H9 (cell line): ENCODE results near the gene PRH1. TPM values are rescaled to one million over a fixed set of nuclear protein-coding genes. Genes with fewer than 3 reads are reported as not detected.

ENCODE experiments used
- DNase-seq: peaks from one replicate; pipeline ENCODE4 v3.0.0-alpha.2; 2017
- H2AFZ ChIP-seq: one replicate; pipeline ENCODE4 v1.6.1; 2013; ENCODE audit warnings: mild to moderate bottlenecking, low read length, control low read depth, moderate library complexity
- H2AK5ac ChIP-seq: 2 replicates; pipeline ENCODE4 v1.6.1; 2013; ENCODE audit warnings: low read length, control low read depth, mixed read lengths; ENCODE audit not compliant: insufficient read length
- H2BK120ac ChIP-seq: one replicate; pipeline ENCODE4 v1.6.1; 2013; ENCODE audit warnings: low read depth, mild to moderate bottlenecking, low read length, control low read depth, inconsistent platforms; ENCODE audit not compliant: poor library complexity, severe bottlenecking
- H2BK12ac ChIP-seq: 2 replicates; pipeline ENCODE4 v1.6.1; 2013; ENCODE audit warnings: low read length, control low read depth, mixed read lengths, low read depth; ENCODE audit not compliant: insufficient read length
- H2BK15ac ChIP-seq: 2 replicates; pipeline ENCODE4 v1.6.1; 2013; ENCODE audit warnings: low read depth, low read length, control low read depth
- H2BK20ac ChIP-seq: one replicate; pipeline ENCODE4 v1.6.1; 2013; ENCODE audit warnings: low read depth, mild to moderate bottlenecking, low read length, control low read depth, inconsistent platforms; ENCODE audit not compliant: poor library complexity, severe bottlenecking
- H2BK5ac ChIP-seq: 2 replicates; pipeline ENCODE4 v1.6.1; 2013; ENCODE audit warnings: low read length, control low read depth, mixed read lengths; ENCODE audit not compliant: insufficient read length
- H3K14ac ChIP-seq: 2 replicates; pipeline ENCODE4 v1.6.1; 2013; ENCODE audit warnings: low read length, control low read depth; ENCODE audit not compliant: insufficient read depth
- H3K18ac ChIP-seq: 2 replicates; pipeline ENCODE4 v1.6.1; 2013; ENCODE audit warnings: low read depth, mild to moderate bottlenecking, mixed read lengths, low read length, control low read depth; ENCODE audit not compliant: insufficient read length
- H3K23ac ChIP-seq: 2 replicates; pipeline ENCODE4 v1.6.1; 2013; ENCODE audit warnings: low read length, control low read depth, mixed read lengths, low read depth; ENCODE audit not compliant: insufficient read length
- H3K23me2 ChIP-seq: 2 replicates; pipeline ENCODE4 v1.6.1; 2013; ENCODE audit warnings: low read depth, mild to moderate bottlenecking, mixed read lengths, low read length, control low read depth; ENCODE audit not compliant: insufficient read length, poor library complexity, severe bottlenecking
- H3K27ac ChIP-seq: 2 replicates; pipeline ENCODE4 v1.5.1; 2013; ENCODE audit warnings: low read length, control low read depth, mixed read lengths, low read depth; ENCODE audit not compliant: insufficient read length
- H3K27me3 ChIP-seq: 2 replicates; pipeline ENCODE4 v1.6.1; 2013; ENCODE audit warnings: low read length, control low read depth, inconsistent platforms; ENCODE audit not compliant: insufficient read depth
- H3K4ac ChIP-seq: 2 replicates; pipeline ENCODE4 v1.6.1; 2013; ENCODE audit warnings: low read depth, mild to moderate bottlenecking, control low read depth, inconsistent platforms, low read length, moderate library complexity
- H3K4me1 ChIP-seq: 2 replicates; pipeline ENCODE4 v1.6.1; 2013; ENCODE audit warnings: low read length, control low read depth, inconsistent platforms; ENCODE audit not compliant: insufficient read depth
- H3K4me2 ChIP-seq: 2 replicates; pipeline ENCODE4 v1.6.1; 2013; ENCODE audit warnings: low read length, control low read depth, mixed read lengths; ENCODE audit not compliant: insufficient read length, insufficient read depth
- H3K56ac ChIP-seq: 2 replicates; pipeline ENCODE4 v1.6.1; 2013; ENCODE audit warnings: low read depth, mild to moderate bottlenecking, mixed read lengths, low read length, control low read depth; ENCODE audit not compliant: insufficient read length
- H3K79me1 ChIP-seq: 2 replicates; pipeline ENCODE4 v1.6.1; 2013; ENCODE audit warnings: low read depth, mild to moderate bottlenecking, moderate library complexity, low read length, control low read depth, inconsistent platforms; ENCODE audit not compliant: insufficient read depth, poor library complexity, severe bottlenecking
- H3K79me2 ChIP-seq: 2 replicates; pipeline ENCODE4 v1.6.1; 2013; ENCODE audit warnings: low read length, control low read depth, inconsistent platforms; ENCODE audit not compliant: insufficient read depth
- H3K9ac ChIP-seq: 2 replicates; pipeline ENCODE4 v1.6.1; 2013; ENCODE audit warnings: low read length, control low read depth, mixed read lengths; ENCODE audit not compliant: insufficient read length; ENCODE audit errors: extremely low read depth
- H3K9me3 ChIP-seq: one replicate; pipeline ENCODE4 v1.6.1; 2013; ENCODE audit warnings: low read depth, low read length, inconsistent platforms; ENCODE audit not compliant: control insufficient read depth
- H3T11ph ChIP-seq: one replicate; pipeline ENCODE4 v1.6.1; 2013; ENCODE audit warnings: mild to moderate bottlenecking, low read length, control low read depth, inconsistent platforms
- H4K20me1 ChIP-seq: one replicate; pipeline ENCODE4 v1.6.1; 2013; ENCODE audit not compliant: control insufficient read depth, insufficient read length, insufficient read depth
- H4K5ac ChIP-seq: 2 replicates; pipeline ENCODE4 v1.6.1; 2013; ENCODE audit warnings: low read depth, mild to moderate bottlenecking, mixed read lengths, low read length, control low read depth; ENCODE audit not compliant: insufficient read length
- H4K8ac ChIP-seq: replicated peaks from 2 replicates; pipeline ENCODE4 v1.6.1; 2013; ENCODE audit warnings: low read length, control low read depth, mixed read lengths, low read depth; ENCODE audit not compliant: insufficient read length
- H4K91ac ChIP-seq: 2 replicates; pipeline ENCODE4 v1.6.1; 2013; ENCODE audit warnings: low read depth, mild to moderate bottlenecking, moderate library complexity, mixed read lengths, low read length, control low read depth; ENCODE audit not compliant: insufficient read length
- H3K27ac Mint-ChIP-seq, 3 experiments: 2 replicates in 2 of 3; 3 replicates in 1 of 3; pipeline ENCODE4 v1.8.0; 2020 to 2021; ENCODE audit warnings: mixed read lengths in 3 of 3, mild to moderate bottlenecking in 1 of 3, moderate library complexity in 1 of 3
- H3K27me3 Mint-ChIP-seq: 2 replicates; pipeline ENCODE4 v1.8.0; 2021; ENCODE audit warnings: low read depth, mild to moderate bottlenecking, moderate library complexity, mixed read lengths
- H3K36me3 Mint-ChIP-seq, 3 experiments: 2 replicates in 2 of 3; 3 replicates in 1 of 3; pipeline ENCODE4 v1.8.0; 2020 to 2021; ENCODE audit warnings: low read depth in 3 of 3, mixed read lengths in 3 of 3; ENCODE audit not compliant: insufficient read depth in 1 of 3
- H3K4me1 Mint-ChIP-seq, 2 experiments: 2 replicates each; pipeline ENCODE4 v1.8.0; 2020; ENCODE audit warnings: mixed read lengths in 2 of 2
- H3K4me3 Mint-ChIP-seq, 2 experiments: 2 replicates in 1 of 2; 3 replicates in 1 of 2; pipeline ENCODE4 v1.8.0; 2020 to 2021; ENCODE audit warnings: mild to moderate bottlenecking in 2 of 2, mixed read lengths in 2 of 2, moderate library complexity in 1 of 2
- H3K9me3 Mint-ChIP-seq, 2 experiments: 2 replicates in 1 of 2; 3 replicates in 1 of 2; pipeline ENCODE4 v1.8.0; 2020; ENCODE audit warnings: mild to moderate bottlenecking in 2 of 2, mixed read lengths in 2 of 2, moderate library complexity in 1 of 2
- WGBS: extraction: QIAGEN DNeasy Blood & Tissue Kit; methylation state at CpG from one replicate; pipeline ENCODE4 v1.1.7; 2013; ENCODE audit warnings: missing lambda C conversion rate, low lambda C conversion rate, mixed read lengths; ENCODE audit not compliant: insufficient read length; ENCODE audit errors: extremely low coverage; 5-methylcytosine and 5-hydroxymethylcytosine counted together
- total RNA-seq: library from RNA; stranded (reverse); gene quantifications from 2 replicates; pipeline ENCODE4 v1.2.1, GENCODE V29; 2021
- TF ChIP-seq, protein P1 (sequence below): fragments of 200-600 bp; sonication (generic); conservative IDR thresholded peaks from 3 replicates; pipeline ENCODE4 v1.8.0; 2021; ENCODE audit warnings: antibody characterized with exemption, mild to moderate bottlenecking

The PRH1 gene
- total RNA-seq, 1 experiment from 2014 or later = 14.9 TPM

- H3K4me1 ChIP-seq = no peaks in the 10 kb centered on the region
- no peak overlapping the region for H3K4ac ChIP-seq
- H3K9ac ChIP-seq = no peak overlapping the region
- TF ChIP-seq, protein P1, sequence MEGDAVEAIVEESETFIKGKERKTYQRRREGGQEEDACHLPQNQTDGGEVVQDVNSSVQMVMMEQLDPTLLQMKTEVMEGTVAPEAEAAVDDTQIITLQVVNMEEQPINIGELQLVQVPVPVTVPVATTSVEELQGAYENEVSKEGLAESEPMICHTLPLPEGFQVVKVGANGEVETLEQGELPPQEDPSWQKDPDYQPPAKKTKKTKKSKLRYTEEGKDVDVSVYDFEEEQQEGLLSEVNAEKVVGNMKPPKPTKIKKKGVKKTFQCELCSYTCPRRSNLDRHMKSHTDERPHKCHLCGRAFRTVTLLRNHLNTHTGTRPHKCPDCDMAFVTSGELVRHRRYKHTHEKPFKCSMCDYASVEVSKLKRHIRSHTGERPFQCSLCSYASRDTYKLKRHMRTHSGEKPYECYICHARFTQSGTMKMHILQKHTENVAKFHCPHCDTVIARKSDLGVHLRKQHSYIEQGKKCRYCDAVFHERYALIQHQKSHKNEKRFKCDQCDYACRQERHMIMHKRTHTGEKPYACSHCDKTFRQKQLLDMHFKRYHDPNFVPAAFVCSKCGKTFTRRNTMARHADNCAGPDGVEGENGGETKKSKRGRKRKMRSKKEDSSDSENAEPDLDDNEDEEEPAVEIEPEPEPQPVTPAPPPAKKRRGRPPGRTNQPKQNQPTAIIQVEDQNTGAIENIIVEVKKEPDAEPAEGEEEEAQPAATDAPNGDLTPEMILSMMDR = no peak
- no CpG with 5 or more reads among the region's 3 CpGs for WGBS
- no peak overlapping the region for H3K14ac ChIP-seq
- H3K9me3 ChIP-seq = no peaks in the 10 kb centered on the region
- H2BK20ac ChIP-seq = no peak overlapping the region
- no peak for DNase-seq
- Mint-ChIP-seq H3K27me3 (no peaks in the 10 kb centered on the region), H3K9me3 (no peaks in the 10 kb centered on the region), H3K4me1 (peaks cover 4% of the 10 kb centered on the region in 2 experiments), H3K27ac (no peak overlapping the region), H3K4me3 (no peak overlapping the region), H3K36me3 (no peaks in the 10 kb centered on the region; a peak in 1 of 7 replicates)
- H3T11ph ChIP-seq = no peak overlapping the region
- no peak overlapping the region for H4K91ac ChIP-seq
- no peaks in the 10 kb centered on the region for H3K79me2 ChIP-seq
- H2BK120ac ChIP-seq = no peak overlapping the region
- H3K56ac ChIP-seq = no peak overlapping the region
- no peak overlapping the region for H3K4me2 ChIP-seq
- no peak overlapping the region for H2BK12ac ChIP-seq
- no peak overlapping the region for H2BK5ac ChIP-seq
- no peak overlapping the region for H4K8ac ChIP-seq
- no peak overlapping the region for H2BK15ac ChIP-seq
- H2AK5ac ChIP-seq = no peak overlapping the region
- no peak overlapping the region for H2AFZ ChIP-seq
- H3K27me3 ChIP-seq = no peaks in the 10 kb centered on the region
- no peaks in the 10 kb centered on the region for H3K79me1 ChIP-seq
- H4K5ac ChIP-seq = no peak overlapping the region
- no peaks in the 10 kb centered on the region for H3K23me2 ChIP-seq
- no peak overlapping the region for H3K18ac ChIP-seq
- no peak overlapping the region for H3K23ac ChIP-seq
- H4K20me1 ChIP-seq = no peaks in the 10 kb centered on the region
- no peak overlapping the region for H3K27ac ChIP-seq
Observed at GRCh38 chr12:10838461-10838860, 45.6 kb downstream of the PRH1 start.

Other genes starting within 250 kb of the PRH1 start
- 0.37 and 0.57 TPM in 2 replicates for gene STYK1, start 210.2 kb downstream of the PRH1 start, total RNA-seq
- 343 and 350 TPM in 2 replicates for gene YBX3, start 160.9 kb downstream of the PRH1 start, total RNA-seq
- gene TAS2R7, start 81.6 kb downstream of the PRH1 start, total RNA-seq = not detected in 2 replicates
- gene TAS2R8, start 77.0 kb downstream of the PRH1 start, total RNA-seq = not detected in 2 replicates
- gene TAS2R9, start 74.1 kb downstream of the PRH1 start, total RNA-seq = not detected in 2 replicates
- 0.22 TPM in 2 replicates for gene TAS2R10, start 57.9 kb downstream of the PRH1 start, total RNA-seq
- gene PRR4, start 34.8 kb downstream of the PRH1 start, total RNA-seq = 1.9 and 4.3 TPM in 2 replicates
- 0.50 and 0.75 TPM in 2 replicates for gene TAS2R13, start 25.3 kb upstream of the PRH1 start, total RNA-seq
- not detected in 2 replicates for gene PRH2, start 45.0 kb upstream of the PRH1 start, total RNA-seq
- gene TAS2R14, start 55.0 kb upstream of the PRH1 start, total RNA-seq = 1.9 and 2.1 TPM in 2 replicates
- gene TAS2R50, start 102.7 kb upstream of the PRH1 start, total RNA-seq = 0.66 and 0.77 TPM in 2 replicates
- gene TAS2R20, start 114.0 kb upstream of the PRH1 start, total RNA-seq = 0.88 and 1.3 TPM in 2 replicates
- 1.7 and 2.6 TPM in 2 replicates for gene TAS2R19, start 138.4 kb upstream of the PRH1 start, total RNA-seq
- 1.7 and 2.3 TPM in 2 replicates for gene TAS2R31, start 147.2 kb upstream of the PRH1 start, total RNA-seq
- gene TAS2R46, start 178.0 kb upstream of the PRH1 start, total RNA-seq = 0.88 and 1.2 TPM in 2 replicates
- gene TAS2R43, start 208.1 kb upstream of the PRH1 start, total RNA-seq = 0.48 and 0.59 TPM in 2 replicates